Measurements from ENCODE around the gene CHRNB4. TPM values are rescaled to one million over a fixed set of nuclear protein-coding genes. Genes with fewer than 3 reads are reported as not detected.

The CHRNB4 gene
- total and polyA plus RNA-seq, 10 of the 15 experiments (the other 5 are each of a cell fraction or from before 2014, with no cell fraction given), result 0.10 TPM; not detected in 9

DNA sequence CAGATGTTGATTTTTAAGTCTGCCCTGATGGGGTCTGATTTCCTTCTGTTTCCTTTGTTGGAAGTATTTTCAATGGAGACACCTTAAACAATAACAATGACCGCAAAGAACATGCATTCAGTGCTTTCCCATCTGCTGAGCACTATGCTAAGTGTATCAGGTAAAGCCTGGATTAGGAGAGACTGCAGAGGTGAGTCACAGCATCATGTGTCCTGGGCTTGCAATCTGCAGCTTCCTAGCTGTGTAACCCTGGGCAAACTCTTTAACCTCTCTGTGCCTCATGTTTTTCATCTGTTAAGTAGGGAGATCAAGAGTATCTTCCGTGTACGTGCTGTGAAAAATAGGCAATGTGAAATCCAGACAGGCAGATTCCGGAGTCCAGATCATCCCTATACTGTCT lies 13.3 kb upstream of the CHRNB4 start:
- ChIA-PET SMC1A (ENCODE audit: uncharacterized antibody, unreplicated experiment) (no interaction called here), CTCF (interaction anchor here (0.8 to 1.3 kb wide), 3 partner anchors 46 to 87 kb away, joined by 3 read pairs; no protein-coding TSS in a partner anchor), RAD21 (ENCODE audit: unreplicated experiment) (no interaction called here), POLR2A (no interaction called here)
- ATAC-seq, result no peak
- H3K79me2 ChIP-seq (ENCODE audit: control insufficient read depth, insufficient read depth, low read length), result no peaks in the 10 kb centered on the region
- H3K27me3 ChIP-seq (replicated peaks in 1 of 2; ENCODE audit: control insufficient read depth in 2 of 2, insufficient read depth in 2 of 2, low read length in 1 of 2), result no peaks in the 10 kb centered on the region; a peak in 1 of 4 replicates
- DNase-seq (ENCODE audit: low read depth, low spot score), result no peak
- no TSS peak for BruUV-seq (replicated peaks)
- in situ Hi-C loops (cut with MboI) (loop anchor here (5.0 kb wide), 1 partner anchor 52 kb away; no protein-coding TSS in a partner anchor), intact Hi-C loops (cut with micrococcal nuclease; ENCODE audit: unreplicated experiment) (no loop called here)
- no peaks in the 10 kb centered on the region for H3K9me3 ChIP-seq (replicated peaks; ENCODE audit: control insufficient read depth, insufficient read depth, low read length)
- no peak overlapping the region for H3K9ac ChIP-seq (ENCODE audit: control insufficient read depth, insufficient read depth, low read length)
- TF ChIP-seq JUNB (IDR thresholded peaks at IDR 0.05) (no peak), ZNF217 (IDR thresholded peaks at IDR 0.05) (no peak), ZNF274 (IDR thresholded peaks at IDR 0.05; ENCODE audit: insufficient read depth, insufficient read length) (no peak), TCF7 (IDR thresholded peaks at IDR 0.05; ENCODE audit: borderline replicate concordance) (no peak), BHLHE40 (IDR thresholded peaks at IDR 0.05; ENCODE audit: borderline replicate concordance in 1 of 2, low read depth in 2 of 2, low read length in 1 of 2) (no peak), CEBPB (IDR thresholded peaks at IDR 0.05; ENCODE audit: borderline replicate concordance in 1 of 2, low read depth in 2 of 2, low read length in 2 of 2) (no peak), YY1 (IDR thresholded peaks at IDR 0.05; ENCODE audit: low read depth, low read length) (no peak), CBX5 (IDR thresholded peaks at IDR 0.05; ENCODE audit: low read depth) (no peak), BMI1 (IDR thresholded peaks at IDR 0.05; ENCODE audit: borderline replicate concordance) (no peak), ZSCAN29 (IDR thresholded peaks at IDR 0.05) (no peak), POLR2AphosphoS5 (IDR thresholded peaks at IDR 0.05; ENCODE audit: low read length) (no peak)
- TF ChIP-seq, protein P1, sequence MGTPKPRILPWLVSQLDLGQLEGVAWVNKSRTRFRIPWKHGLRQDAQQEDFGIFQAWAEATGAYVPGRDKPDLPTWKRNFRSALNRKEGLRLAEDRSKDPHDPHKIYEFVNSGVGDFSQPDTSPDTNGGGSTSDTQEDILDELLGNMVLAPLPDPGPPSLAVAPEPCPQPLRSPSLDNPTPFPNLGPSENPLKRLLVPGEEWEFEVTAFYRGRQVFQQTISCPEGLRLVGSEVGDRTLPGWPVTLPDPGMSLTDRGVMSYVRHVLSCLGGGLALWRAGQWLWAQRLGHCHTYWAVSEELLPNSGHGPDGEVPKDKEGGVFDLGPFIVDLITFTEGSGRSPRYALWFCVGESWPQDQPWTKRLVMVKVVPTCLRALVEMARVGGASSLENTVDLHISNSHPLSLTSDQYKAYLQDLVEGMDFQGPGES (IDR thresholded peaks at IDR 0.05), result no peak
- TF ChIP-seq, protein P2, sequence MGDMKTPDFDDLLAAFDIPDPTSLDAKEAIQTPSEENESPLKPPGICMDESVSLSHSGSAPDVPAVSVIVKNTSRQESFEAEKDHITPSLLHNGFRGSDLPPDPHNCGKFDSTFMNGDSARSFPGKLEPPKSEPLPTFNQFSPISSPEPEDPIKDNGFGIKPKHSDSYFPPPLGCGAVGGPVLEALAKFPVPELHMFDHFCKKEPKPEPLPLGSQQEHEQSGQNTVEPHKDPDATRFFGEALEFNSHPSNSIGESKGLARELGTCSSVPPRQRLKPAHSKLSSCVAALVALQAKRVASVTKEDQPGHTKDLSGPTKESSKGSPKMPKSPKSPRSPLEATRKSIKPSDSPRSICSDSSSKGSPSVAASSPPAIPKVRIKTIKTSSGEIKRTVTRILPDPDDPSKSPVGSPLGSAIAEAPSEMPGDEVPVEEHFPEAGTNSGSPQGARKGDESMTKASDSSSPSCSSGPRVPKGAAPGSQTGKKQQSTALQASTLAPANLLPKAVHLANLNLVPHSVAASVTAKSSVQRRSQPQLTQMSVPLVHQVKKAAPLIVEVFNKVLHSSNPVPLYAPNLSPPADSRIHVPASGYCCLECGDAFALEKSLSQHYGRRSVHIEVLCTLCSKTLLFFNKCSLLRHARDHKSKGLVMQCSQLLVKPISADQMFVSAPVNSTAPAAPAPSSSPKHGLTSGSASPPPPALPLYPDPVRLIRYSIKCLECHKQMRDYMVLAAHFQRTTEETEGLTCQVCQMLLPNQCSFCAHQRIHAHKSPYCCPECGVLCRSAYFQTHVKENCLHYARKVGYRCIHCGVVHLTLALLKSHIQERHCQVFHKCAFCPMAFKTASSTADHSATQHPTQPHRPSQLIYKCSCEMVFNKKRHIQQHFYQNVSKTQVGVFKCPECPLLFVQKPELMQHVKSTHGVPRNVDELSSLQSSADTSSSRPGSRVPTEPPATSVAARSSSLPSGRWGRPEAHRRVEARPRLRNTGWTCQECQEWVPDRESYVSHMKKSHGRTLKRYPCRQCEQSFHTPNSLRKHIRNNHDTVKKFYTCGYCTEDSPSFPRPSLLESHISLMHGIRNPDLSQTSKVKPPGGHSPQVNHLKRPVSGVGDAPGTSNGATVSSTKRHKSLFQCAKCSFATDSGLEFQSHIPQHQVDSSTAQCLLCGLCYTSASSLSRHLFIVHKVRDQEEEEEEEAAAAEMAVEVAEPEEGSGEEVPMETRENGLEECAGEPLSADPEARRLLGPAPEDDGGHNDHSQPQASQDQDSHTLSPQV (IDR thresholded peaks at IDR 0.05), result no peak
- no peak overlapping the region for H3K27ac ChIP-seq (ENCODE audit: control insufficient read depth, insufficient read depth)
- no peaks in the 10 kb centered on the region for H3K36me3 ChIP-seq (ENCODE audit: control insufficient read depth in 2 of 2, insufficient read depth in 2 of 2, low read length in 1 of 2)
- no peak overlapping the region for H3K4me3 ChIP-seq
- no peak overlapping the region for H2AFZ ChIP-seq (ENCODE audit: control insufficient read depth, low read depth, low read length)
- H3K4me2 ChIP-seq (ENCODE audit: control insufficient read depth, insufficient read depth), result no peak overlapping the region
- H3K4me1 ChIP-seq (ENCODE audit: control insufficient read depth, insufficient read depth, low read length), result no peaks in the 10 kb centered on the region
- FAIRE-seq, result no peak
- 48% methylated on average over 4 of the region's 4 CpGs for WGBS (ENCODE audit: insufficient coverage, insufficient replicate concordance, low lambda C conversion rate, missing lambda C conversion rate)
- no peaks in the 10 kb centered on the region for H4K20me1 ChIP-seq (ENCODE audit: control insufficient read depth, insufficient read depth)
